HG03025 (cell line): ENCODE results near the gene SPECC1.
"Not testable (repeated sequence)": the region's sequence is repeated elsewhere in the genome, so short reads cannot be mapped to it uniquely, and the experiment has no call there.

Experiments used
- ATAC-seq: cut with Tn5 transposase; IDR thresholded peaks from one replicate; pipeline ENCODE4 v1.9.1; 2021; ENCODE audit warnings: mild to moderate bottlenecking, moderate library complexity; ENCODE audit not compliant: unreplicated experiment, low FRiP score

Gene SPECC1

DNA sequence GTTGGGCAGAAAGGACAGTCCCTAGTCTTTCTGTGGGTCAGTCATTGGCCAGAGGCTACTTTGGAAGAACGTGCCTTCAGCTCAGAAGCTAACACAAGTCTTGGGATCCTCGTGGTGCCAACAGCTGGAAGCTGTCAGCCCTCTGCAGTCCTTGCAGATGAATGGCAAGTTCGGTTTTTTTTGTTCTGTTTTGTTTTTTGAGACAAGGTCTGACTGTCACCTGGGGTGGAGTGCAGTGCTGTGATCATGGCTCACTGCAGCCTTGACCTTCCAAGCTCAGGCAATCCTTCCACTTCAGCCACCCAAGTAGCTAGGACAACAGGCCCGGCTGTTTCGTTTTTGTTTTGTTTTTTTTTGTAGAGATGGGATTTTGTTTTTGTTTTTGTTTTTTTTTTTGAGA lies 149.4 kb downstream of the SPECC1 start:
- ATAC-seq: no peak

DNA sequence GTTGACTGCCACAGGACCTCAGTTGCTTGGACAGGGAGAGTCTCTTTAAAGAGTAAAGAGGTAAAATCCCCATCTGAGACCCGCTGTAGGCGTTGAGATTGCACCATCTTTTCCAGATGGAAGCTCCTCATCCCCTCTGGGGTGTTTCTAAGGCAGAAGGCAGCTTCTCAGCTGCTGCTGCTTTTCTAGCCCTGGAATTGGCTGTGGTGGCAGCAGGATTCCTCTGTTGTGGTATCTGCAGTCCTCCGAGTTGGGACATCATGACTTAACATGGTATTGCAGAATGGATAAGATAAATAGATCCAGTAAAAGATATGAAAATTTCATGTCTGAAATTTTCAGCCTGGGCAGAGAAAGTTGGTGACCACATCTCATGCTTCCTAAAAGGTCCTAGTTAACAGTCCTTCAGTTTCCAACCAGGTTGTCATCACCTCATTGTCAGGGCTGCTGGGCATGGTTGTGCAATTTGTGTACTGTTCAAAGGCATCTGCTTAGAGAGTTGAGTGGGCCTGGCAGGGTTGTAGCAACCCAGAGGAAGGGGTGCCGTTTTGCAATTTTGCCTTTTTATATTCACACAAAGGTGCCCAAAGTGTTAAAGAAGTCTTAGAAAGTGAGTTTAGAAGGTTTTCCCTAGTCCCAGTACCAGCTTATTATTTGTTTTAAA lies 150.4 kb downstream of the SPECC1 start:
- ATAC-seq: no peak

GRCh38 chr17:20165516-20165915 lies 156.4 kb downstream of the SPECC1 start:
- not testable (repeated sequence) for ATAC-seq

DNA sequence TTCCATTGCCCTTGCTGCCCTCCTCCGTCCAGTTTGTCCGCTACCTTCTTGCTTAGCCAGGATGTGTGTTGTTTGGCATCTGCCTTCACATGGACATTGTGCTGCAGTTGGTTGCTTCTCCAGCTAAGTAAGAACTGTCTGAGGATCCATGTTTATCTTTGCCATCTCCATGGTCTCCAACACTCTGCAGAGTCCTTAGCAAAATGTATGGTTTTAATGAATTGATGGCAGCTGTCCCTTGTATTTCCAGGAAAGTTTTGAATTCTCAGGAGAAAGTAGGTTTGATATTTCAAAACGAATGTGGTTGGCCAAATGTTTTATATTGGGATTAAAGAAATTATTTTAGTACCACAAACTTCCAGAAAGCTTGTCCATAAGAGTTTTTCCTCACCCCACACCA lies 160.9 kb downstream of the SPECC1 start:
- ATAC-seq: no peak

DNA sequence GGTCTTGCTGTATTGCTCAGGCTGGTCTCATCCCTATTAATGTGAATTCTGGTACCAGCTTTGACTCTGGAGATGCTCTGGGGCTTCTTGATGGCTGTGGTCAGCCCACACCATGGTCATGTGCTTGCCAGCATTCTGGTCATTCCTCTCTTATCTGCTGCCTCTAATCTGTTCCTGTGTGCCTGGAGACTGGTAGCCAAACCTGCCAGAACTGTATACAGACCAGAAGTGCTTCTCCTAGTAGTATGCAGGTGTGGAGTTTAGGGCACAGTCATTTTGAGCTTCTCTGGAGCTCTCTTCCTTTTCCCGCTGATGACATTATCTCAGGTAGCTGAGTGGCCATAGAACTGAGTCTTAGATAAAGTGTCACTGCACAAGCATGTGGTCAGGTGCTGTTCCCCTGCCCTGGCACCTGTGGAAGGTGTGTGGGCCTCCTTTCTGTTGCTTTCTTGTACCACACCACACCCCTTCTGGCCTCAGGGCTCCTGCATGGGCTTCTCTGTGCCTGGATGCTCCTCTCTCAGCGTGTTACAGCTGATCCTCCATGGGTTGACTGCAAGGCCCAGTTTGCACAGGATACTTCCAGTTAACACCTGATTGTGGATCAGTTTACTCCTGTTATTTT lies 162.7 kb downstream of the SPECC1 start:
- no peak for ATAC-seq

DNA sequence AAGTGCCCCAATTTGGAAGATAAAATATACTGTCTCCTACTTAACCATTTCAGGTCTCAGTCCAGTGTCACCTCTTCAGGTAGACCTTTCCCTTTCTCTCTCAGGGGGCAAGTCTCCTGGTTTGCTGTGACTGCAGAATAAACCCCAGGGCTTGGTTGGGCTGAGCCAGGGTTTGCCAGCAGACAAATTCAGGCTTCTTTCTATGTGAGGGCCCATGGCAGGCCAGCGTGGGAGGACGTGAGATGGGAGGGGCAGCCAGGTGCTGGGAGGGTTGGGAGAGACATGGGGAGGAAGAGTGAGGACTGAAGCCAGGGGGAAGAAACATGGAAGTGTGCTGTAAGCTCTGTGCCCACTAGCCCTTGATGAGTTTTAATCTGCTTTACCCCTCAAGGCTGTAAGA lies 163.2 kb downstream of the SPECC1 start:
- ATAC-seq: no peak

- ATAC-seq: no peak
Observed at GRCh38 chr17:20173091-20173490, 163.9 kb downstream of the SPECC1 start.

- no peak for ATAC-seq
Observed at GRCh38 chr17:20174588-20175265, 165.6 kb downstream of the SPECC1 start.

- ATAC-seq: no peak
Observed at GRCh38 chr17:20179041-20179440, 169.9 kb downstream of the SPECC1 start.

- ATAC-seq: no peak
Observed at GRCh38 chr17:20180661-20181060, 171.5 kb downstream of the SPECC1 start.

DNA sequence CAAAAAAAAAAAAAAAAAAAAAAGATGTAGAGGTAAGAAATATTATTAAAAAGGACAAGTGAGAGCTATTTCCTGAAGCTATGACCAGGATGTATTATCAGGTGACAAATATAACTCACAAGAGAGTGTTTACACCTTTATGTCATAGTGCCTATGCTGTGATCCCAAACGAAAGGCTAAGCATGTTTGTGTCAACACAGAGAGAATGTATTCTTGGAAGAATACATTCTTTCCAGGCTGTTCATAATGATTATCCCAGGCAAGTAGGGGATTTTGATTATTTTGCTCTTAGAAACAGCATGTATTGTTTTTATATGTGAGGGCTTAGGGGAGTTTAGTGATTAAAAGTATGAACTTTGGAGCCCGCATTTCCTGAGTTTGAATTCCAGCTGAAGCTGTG lies 175.0 kb downstream of the SPECC1 start:
- no peak for ATAC-seq

DNA sequence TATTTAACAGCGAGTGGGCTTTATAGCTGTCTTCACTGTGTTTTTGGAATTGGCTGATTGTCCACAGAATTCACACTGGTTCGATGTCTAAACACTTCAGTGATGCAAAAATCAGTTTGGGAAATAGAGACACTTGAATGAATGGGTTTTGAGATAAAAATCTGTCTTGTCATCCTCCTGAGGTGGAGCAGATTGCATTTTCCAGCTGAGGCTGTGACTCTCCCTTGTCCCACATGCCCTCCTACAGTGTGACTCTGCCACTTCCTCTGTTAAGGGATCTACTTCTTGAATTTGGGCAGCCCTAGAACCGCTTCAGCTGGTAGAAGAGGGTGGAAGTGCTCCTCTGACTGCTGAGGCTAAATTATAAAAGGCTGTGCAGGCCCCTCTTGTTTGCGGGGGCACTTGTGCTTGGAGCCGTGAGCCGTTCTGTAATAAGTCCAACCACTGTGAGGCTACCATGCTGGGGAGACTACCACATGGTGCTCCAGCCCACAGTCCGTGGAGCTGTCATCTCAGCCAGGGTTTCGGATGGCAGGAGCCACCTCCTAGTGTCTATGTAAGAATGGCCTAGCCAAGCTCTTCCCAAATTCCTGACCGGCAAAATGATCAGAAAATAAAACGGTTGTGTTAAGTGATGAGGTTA lies 175.9 kb downstream of the SPECC1 start:
- ATAC-seq: no peak

DNA sequence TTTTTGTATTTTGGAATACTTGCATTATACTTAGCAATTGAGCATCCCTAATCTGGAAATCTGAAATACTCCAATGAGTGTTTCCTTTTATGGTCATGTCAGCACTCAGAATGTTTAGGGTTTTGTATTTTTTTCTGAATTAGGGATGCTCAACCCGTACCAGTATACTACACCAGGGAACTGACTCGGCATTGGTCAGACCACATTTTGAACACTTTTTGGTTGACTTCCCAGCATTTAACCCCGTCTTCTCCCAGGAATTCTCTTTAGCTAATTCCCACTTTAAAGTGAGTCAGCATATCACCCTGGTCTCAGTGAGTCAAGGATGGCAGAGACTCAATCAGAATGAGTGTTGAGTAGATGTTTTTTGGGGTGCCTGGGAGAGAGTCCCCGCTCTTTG lies 177.9 kb downstream of the SPECC1 start:
- ATAC-seq: no peak

- no peak for ATAC-seq
Observed at GRCh38 chr17:20189302-20189701, 180.1 kb downstream of the SPECC1 start.

DNA sequence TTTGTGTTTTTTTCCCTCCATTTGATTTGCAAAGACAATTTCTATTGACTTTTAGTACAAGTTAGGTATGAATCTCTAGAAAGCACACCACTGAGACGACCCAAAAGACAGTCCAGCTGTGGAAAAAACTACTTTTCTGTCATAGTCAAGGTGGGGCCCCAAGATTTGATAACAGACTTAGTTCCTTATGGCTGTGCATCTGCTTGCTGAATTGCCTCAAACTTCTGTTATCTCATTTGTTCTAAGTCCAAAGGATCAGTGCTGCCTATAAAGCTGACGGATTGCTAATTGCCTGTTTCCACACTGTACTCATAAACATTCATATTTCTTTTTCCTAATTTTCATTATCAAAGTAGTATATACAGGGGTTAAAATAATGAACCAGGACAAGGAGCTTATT lies 180.8 kb downstream of the SPECC1 start:
- no peak for ATAC-seq

DNA sequence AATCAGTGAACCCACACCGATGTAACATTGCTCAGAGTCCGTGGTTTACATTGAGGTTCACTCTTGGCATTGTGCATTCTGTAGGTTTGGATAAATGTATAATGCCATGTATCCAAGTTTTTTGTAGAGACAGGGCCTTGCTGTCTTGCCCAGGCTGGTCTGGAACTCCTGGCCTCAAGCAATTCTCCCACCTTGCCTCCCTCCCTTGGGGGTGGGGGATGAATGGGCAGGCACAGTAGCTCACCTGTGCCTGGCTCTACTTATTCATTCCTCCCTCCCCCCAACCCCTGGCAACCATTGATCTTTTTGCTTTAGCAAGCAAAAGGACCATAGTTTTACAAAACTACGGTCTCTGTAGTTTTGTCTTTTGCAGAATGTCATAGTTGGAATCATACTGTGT lies 181.4 kb downstream of the SPECC1 start:
- ATAC-seq: no peak

- ATAC-seq: no peak
Observed at GRCh38 chr17:20191056-20191455, 181.9 kb downstream of the SPECC1 start.

GRCh38 chr17:20196286-20196685 lies 187.1 kb downstream of the SPECC1 start:
- not testable (repeated sequence) for ATAC-seq

DNA sequence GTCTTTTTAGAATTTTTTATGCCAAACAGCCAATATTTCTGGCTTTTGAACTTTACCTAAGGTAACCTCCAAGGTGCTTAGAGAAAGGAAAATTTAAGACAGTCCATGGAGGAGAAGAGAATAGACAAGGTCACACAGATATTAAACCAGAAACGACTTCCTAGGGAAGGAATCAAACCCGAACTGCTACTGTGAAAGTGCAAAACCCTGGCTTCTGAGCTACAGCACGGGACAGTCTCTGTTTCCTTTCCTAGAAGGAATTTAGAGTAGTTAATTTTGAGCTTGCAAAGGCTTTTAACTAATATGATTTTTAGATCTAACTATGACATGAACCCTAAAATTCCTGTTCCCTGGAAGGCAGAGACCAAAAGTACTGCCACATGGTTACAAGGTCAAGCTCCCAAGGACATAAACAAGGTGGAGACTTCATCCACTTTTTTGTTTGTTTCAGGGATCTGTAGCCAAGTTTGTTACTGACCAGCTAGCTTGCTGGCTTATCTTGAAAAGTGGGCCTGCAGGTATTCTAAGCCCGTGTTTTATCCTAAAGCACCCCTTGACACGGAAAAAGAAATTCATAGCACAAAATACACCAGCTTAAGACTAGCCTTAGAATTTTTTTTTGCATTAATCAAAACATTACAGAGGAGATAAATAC lies 188.2 kb downstream of the SPECC1 start:
- no peak for ATAC-seq

DNA sequence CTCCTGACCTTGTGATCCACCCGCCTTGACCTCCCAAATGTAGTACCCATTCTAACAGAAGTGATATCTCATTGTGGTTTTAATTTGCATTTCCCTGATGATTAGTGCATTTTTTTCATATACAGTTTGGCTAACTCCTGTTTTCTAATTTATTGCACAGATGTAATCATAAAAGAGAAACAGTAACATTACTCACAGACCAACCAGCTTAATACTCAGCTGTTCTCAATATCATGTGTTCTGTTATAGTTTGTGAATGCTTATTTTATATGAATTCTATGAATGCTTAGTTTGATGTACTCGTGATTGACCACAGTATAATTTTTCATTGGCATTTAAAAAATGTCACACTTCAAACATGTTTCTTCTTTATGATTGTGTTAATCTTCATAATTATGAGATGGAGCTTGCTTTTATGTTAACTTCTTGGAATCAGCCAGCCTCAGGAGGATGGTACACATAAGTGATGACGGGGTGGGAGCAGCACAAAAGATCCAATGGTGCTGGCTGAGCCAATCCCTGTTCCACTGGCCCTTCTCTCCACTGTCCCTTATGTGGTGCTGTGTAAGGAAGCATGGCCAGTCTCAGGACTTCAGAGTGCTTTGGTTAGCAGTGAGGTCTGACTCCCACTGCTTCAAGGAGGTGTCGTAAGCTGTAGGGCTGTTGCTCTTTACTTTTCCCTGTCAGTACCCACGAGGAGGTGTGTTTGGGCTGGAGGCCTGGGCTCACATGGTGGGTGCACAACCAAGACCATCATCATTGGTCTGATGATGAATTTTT lies 191.0 kb downstream of the SPECC1 start:
- no peak for ATAC-seq
